ENCODE results near the gene RND3.

DNA sequence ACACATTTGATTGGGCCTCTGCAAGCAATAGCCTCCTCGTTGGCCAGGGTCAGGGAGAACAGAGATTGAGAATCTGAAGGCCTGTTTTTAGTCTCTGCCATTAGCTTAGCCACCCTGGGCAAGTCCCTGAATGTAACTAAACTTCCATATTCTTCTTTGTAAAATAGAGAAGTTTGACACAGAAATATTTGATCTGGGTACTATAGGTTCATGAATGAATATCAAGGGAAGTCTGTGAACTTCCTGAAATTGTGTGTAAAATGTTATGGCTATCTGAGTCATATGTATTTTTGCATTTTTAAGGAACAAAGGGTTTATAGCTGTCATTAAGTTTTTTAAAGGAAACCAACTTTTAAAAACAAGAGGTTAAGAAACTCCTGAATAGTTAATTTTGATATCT is 23.2 kb downstream of the RND3 start:
- TF ChIP-seq, protein P1, sequence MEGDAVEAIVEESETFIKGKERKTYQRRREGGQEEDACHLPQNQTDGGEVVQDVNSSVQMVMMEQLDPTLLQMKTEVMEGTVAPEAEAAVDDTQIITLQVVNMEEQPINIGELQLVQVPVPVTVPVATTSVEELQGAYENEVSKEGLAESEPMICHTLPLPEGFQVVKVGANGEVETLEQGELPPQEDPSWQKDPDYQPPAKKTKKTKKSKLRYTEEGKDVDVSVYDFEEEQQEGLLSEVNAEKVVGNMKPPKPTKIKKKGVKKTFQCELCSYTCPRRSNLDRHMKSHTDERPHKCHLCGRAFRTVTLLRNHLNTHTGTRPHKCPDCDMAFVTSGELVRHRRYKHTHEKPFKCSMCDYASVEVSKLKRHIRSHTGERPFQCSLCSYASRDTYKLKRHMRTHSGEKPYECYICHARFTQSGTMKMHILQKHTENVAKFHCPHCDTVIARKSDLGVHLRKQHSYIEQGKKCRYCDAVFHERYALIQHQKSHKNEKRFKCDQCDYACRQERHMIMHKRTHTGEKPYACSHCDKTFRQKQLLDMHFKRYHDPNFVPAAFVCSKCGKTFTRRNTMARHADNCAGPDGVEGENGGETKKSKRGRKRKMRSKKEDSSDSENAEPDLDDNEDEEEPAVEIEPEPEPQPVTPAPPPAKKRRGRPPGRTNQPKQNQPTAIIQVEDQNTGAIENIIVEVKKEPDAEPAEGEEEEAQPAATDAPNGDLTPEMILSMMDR (conservative IDR thresholded peaks at IDR 0.05): no peak
- TF ChIP-seq ZFX (IDR thresholded peaks at IDR 0.05): no peak
